Keratinocyte (primary cell): ENCODE measurements around the gene CNTNAP3B.
"Not testable (repeated sequence)": the region's sequence is repeated elsewhere in the genome, so short reads cannot be mapped to it uniquely, and the experiment has no call there.

Source experiments
- CTCF ChIP-seq, 3 experiments: IDR thresholded peaks in 1 of 3; conservative IDR thresholded peaks in 1 of 3; optimal IDR thresholded peaks in 1 of 3; 2 replicates in 2 of 3; 3 replicates in 1 of 3; pipeline versions ENCODE3 to v1.5.1; 2011; ENCODE audit warnings: low read length in 3 of 3, mild to moderate bottlenecking in 3 of 3, moderate library complexity in 2 of 3, control low read depth in 1 of 3, inconsistent platforms in 1 of 3; ENCODE audit not compliant: insufficient read depth in 2 of 3; ENCODE audit errors: extremely low read depth in 1 of 3
- EZH2 ChIP-seq: IDR thresholded peaks from one replicate; pipeline ENCODE4 v1.6.1; 2012; ENCODE audit warnings: inconsistent platforms, mild to moderate bottlenecking, low read length, moderate library complexity

GRCh38 chr9:41902762-41903161 is 226.5 kb downstream of the CNTNAP3B start:
- not testable (repeated sequence) for TF ChIP-seq CTCF (optimal IDR thresholded peaks at IDR 0.05 in 1 of 3, IDR thresholded peaks at IDR 0.05 in 1 of 3, conservative IDR thresholded peaks at IDR 0.05 in 1 of 3; ENCODE audit: extremely low read depth in 1 of 3, insufficient read depth in 2 of 3, low read length in 3 of 3); EZH2
